H1 (cell line): ENCODE results near the gene TPRKB. TPM values are rescaled to one million over a fixed set of nuclear protein-coding genes. Genes with fewer than 3 reads are reported as not detected.

Experiments
- CTCF ChIA-PET: fragments of 300-600 bp; sonication (Branson Sonifier 250); formaldehyde crosslinking; loops from one replicate; lab custom pipeline; 2021; ENCODE audit not compliant: partially characterized antibody; lab: Charles Lee
- POLR2A ChIA-PET: fragments of 300-600 bp; sonication (Branson Sonifier 250); formaldehyde crosslinking; loops from one replicate; lab custom pipeline; 2021; ENCODE audit warnings: inconsistent platforms; ENCODE audit not compliant: partially characterized antibody; lab: Charles Lee
- DNase-seq, 2 experiments: peaks; one replicate each; pipeline versions ENCODE4 v3.0.0 to v3.0.0-alpha.2; 2010 to 2022; ENCODE audit warnings: low spot score in 2 of 2, low read depth in 1 of 2, mixed read lengths in 1 of 2
- FAIRE-seq: peaks from 2 replicates; lab custom pipeline; 2011; peaks lifted over from hg19 to GRCh38; lab: Jason Lieb, UNC
- H2AFZ ChIP-seq: 2 replicates; pipeline ENCODE4 v1.8.1; 2012; ENCODE audit warnings: low read length, inconsistent platforms
- H2AK5ac ChIP-seq: 2 replicates; pipeline ENCODE4 v1.6.1; 2013; ENCODE audit warnings: low read depth, low read length
- H2BK120ac ChIP-seq: replicated peaks from 2 replicates; pipeline ENCODE3; 2013; ENCODE audit warnings: low read depth, low read length, inconsistent platforms
- H2BK12ac ChIP-seq: 2 replicates; pipeline ENCODE4 v1.6.1; 2013; ENCODE audit warnings: low read depth, low read length
- H2BK15ac ChIP-seq: 2 replicates; pipeline ENCODE4 v1.6.1; 2013; ENCODE audit warnings: low read length
- H2BK20ac ChIP-seq: 2 replicates; pipeline ENCODE4 v1.6.1; 2013; ENCODE audit warnings: low read length
- H2BK5ac ChIP-seq: 2 replicates; pipeline ENCODE4 v1.6.1; 2013; ENCODE audit warnings: low read depth, low read length
- H3K14ac ChIP-seq: 2 replicates; pipeline ENCODE4 v1.6.1; 2013; ENCODE audit warnings: inconsistent platforms; ENCODE audit not compliant: insufficient read length
- H3K18ac ChIP-seq: 2 replicates; pipeline ENCODE4 v1.6.1; 2013; ENCODE audit warnings: low read length; ENCODE audit errors: extremely low read depth
- H3K23ac ChIP-seq: 2 replicates; pipeline ENCODE4 v1.6.1; 2013; ENCODE audit warnings: inconsistent platforms; ENCODE audit not compliant: insufficient read length
- H3K23me2 ChIP-seq: 2 replicates; pipeline ENCODE4 v1.6.1; 2013; ENCODE audit warnings: low read depth, low read length
- H3K27ac ChIP-seq: 2 replicates; pipeline ENCODE4 v1.6.1; 2011; ENCODE audit warnings: low read depth, low read length, inconsistent platforms
- H3K27me3 ChIP-seq, 4 experiments: replicated peaks in 1 of 4; 1 replicate in 1 of 4; 2 replicates in 3 of 4; pipeline versions ENCODE4 v1.6.1 to v1.8.1; 2011 to 2013; ENCODE audit warnings: low read length in 3 of 4, mild to moderate bottlenecking in 3 of 4, inconsistent platforms in 2 of 4, mixed read lengths in 2 of 4, moderate library complexity in 1 of 4; ENCODE audit not compliant: control insufficient read depth in 3 of 4, insufficient read depth in 3 of 4; ENCODE audit errors: extremely low read depth in 1 of 4
- H3K36me3 ChIP-seq, 4 experiments: 2 replicates each; pipeline versions ENCODE4 v1.6.1 to v1.8.1; 2011 to 2013; ENCODE audit warnings: mild to moderate bottlenecking in 4 of 4, low read length in 3 of 4, moderate library complexity in 2 of 4, control low read depth in 1 of 4, inconsistent platforms in 1 of 4; ENCODE audit not compliant: insufficient read depth in 4 of 4, control insufficient read depth in 2 of 4
- H3K4ac ChIP-seq: replicated peaks from 2 replicates; pipeline ENCODE3; 2013; ENCODE audit warnings: low read length, low read depth, mixed read lengths, inconsistent platforms; ENCODE audit not compliant: insufficient read length
- H3K4me1 ChIP-seq, 4 experiments: replicated peaks in 1 of 4; 1 replicate in 1 of 4; 2 replicates in 3 of 4; pipeline versions ENCODE4 v1.6.1 to v1.8.1; 2011 to 2013; ENCODE audit warnings: low read length in 3 of 4, inconsistent platforms in 2 of 4, mixed read lengths in 1 of 4; ENCODE audit not compliant: insufficient read depth in 4 of 4, control insufficient read depth in 3 of 4
- H3K4me2 ChIP-seq, 2 experiments: 2 replicates each; pipeline versions ENCODE4 v1.6.1 to v1.8.1; 2011 to 2013; ENCODE audit warnings: low read depth in 2 of 2, low read length in 2 of 2, control low read depth in 1 of 2, inconsistent platforms in 1 of 2, mild to moderate bottlenecking in 1 of 2; ENCODE audit not compliant: insufficient read depth in 1 of 2
- H3K4me3 ChIP-seq, 4 experiments: fragments of 200-600, 300-600 bp in 1 of 4; sonication (generic), shearing (Covaris generic), sonication (Bioruptor Twin) in 1 of 4; 2 replicates each; pipeline versions ENCODE4 v1.5.1 to v1.8.1; 2011 to 2016; ENCODE audit warnings: low read length in 4 of 4, low read depth in 3 of 4, control low read depth in 2 of 4, inconsistent platforms in 2 of 4, mild to moderate bottlenecking in 2 of 4, mixed read lengths in 1 of 4, moderate library complexity in 1 of 4; ENCODE audit not compliant: insufficient read depth in 2 of 4; ENCODE audit errors: extremely low read depth in 1 of 4
- H3K56ac ChIP-seq: replicated peaks from 2 replicates; pipeline ENCODE3; 2013; ENCODE audit warnings: low read depth, mild to moderate bottlenecking, mixed read lengths, low read length, inconsistent platforms; ENCODE audit not compliant: insufficient read length
- H3K79me1 ChIP-seq: 2 replicates; pipeline ENCODE4 v1.6.1; 2013; ENCODE audit warnings: low read depth, low read length, control low read depth
- H3K79me2 ChIP-seq, 2 experiments: 2 replicates each; pipeline versions ENCODE4 v1.6.1 to v1.8.1; 2012 to 2013; ENCODE audit warnings: low read length in 2 of 2, mild to moderate bottlenecking in 2 of 2, inconsistent platforms in 1 of 2; ENCODE audit not compliant: insufficient read depth in 2 of 2, control insufficient read depth in 1 of 2
- H3K9ac ChIP-seq, 4 experiments: replicated peaks in 1 of 4; 1 replicate in 1 of 4; 2 replicates in 3 of 4; pipeline versions ENCODE4 v1.6.1 to v1.8.1; 2011 to 2013; ENCODE audit warnings: low read depth in 3 of 4, low read length in 3 of 4, control low read depth in 2 of 4, mild to moderate bottlenecking in 2 of 4, moderate library complexity in 2 of 4, inconsistent platforms in 1 of 4; ENCODE audit errors: extremely low read depth in 1 of 4
- H3K9me3 ChIP-seq, 2 experiments: 2 replicates each; pipeline versions ENCODE4 v1.6.1 to v1.8.1; 2012 to 2013; ENCODE audit warnings: mild to moderate bottlenecking in 2 of 2, moderate library complexity in 2 of 2, control low read depth in 1 of 2, inconsistent platforms in 1 of 2, low read depth in 1 of 2, low read length in 1 of 2, mixed read lengths in 1 of 2; ENCODE audit not compliant: insufficient read depth in 2 of 2
- H4K20me1 ChIP-seq, 2 experiments: replicated peaks in 1 of 2; 2 replicates each; pipeline versions ENCODE3 to v1.8.1; 2011 to 2013; ENCODE audit warnings: inconsistent platforms in 2 of 2, low read length in 2 of 2, mild to moderate bottlenecking in 1 of 2; ENCODE audit not compliant: insufficient read depth in 2 of 2, control insufficient read depth in 1 of 2
- H4K5ac ChIP-seq: 2 replicates; pipeline ENCODE4 v1.6.1; 2013; ENCODE audit warnings: low read length, low read depth, mixed read lengths, inconsistent platforms; ENCODE audit not compliant: insufficient read length
- H4K8ac ChIP-seq: 2 replicates; pipeline ENCODE4 v1.8.0; 2013; ENCODE audit warnings: mild to moderate bottlenecking, moderate library complexity, low read length, inconsistent platforms; ENCODE audit not compliant: insufficient read depth; ENCODE audit errors: extremely low read depth
- H4K91ac ChIP-seq: replicated peaks from 2 replicates; pipeline ENCODE3; 2013; ENCODE audit warnings: low read length, mixed read lengths, inconsistent platforms; ENCODE audit not compliant: insufficient read length
- CEBPB ChIP-seq: IDR thresholded peaks from 2 replicates; pipeline ENCODE4 v1.6.1; 2012; ENCODE audit warnings: low read depth, low read length
- HDAC2 ChIP-seq, 2 experiments: fragments of 300-600 bp in 1 of 2; sonication (generic) in 1 of 2; IDR thresholded peaks; 2 replicates each; pipeline ENCODE4 v1.6.1; 2011 to 2012; ENCODE audit warnings: low read depth in 2 of 2, low read length in 2 of 2, mild to moderate bottlenecking in 2 of 2, moderate library complexity in 2 of 2, borderline replicate concordance in 1 of 2, inconsistent platforms in 1 of 2
- WGBS, 2 experiments: shearing (Covaris generic) in 1 of 2; methylation state at CpG; one replicate each; pipeline versions ENCODE4 v1.1.6 to v1.1.7; 2013 to 2015; ENCODE audit warnings: low lambda C conversion rate in 2 of 2, mixed read lengths in 2 of 2, inconsistent platforms in 1 of 2, low coverage in 1 of 2, missing lambda C conversion rate in 1 of 2; ENCODE audit not compliant: insufficient replicate concordance in 2 of 2, insufficient coverage in 1 of 2, insufficient read length in 1 of 2; ENCODE audit errors: extremely low coverage in 1 of 2, missing lambda C conversion rate in 1 of 2; 5-methylcytosine and 5-hydroxymethylcytosine counted together
- polyA plus RNA-seq, 7 experiments: library from polyadenylated mRNA; depleted of rRNA in 3 of 7; stranded (reverse) in 5 of 7; unstranded in 2 of 7; fragments of >200 nt in 5 of 7; fragments of 200-250 nt in 2 of 7; gene quantifications; 1 replicate in 5 of 7; 2 replicates in 1 of 7; 4 replicates in 1 of 7; pipeline versions ENCODE4 v1.2.1 to v1.2.3, GENCODE V29; 2011 to 2013; ENCODE audit warnings: missing spikeins in 2 of 7, mixed read lengths in 2 of 7
- total RNA-seq: library from RNA; stranded (reverse); fragmentation: NEBNext Ultra II Directional; extraction: Animal tissue kit (Norgen Biotek cat#: 25700); gene quantifications from 2 replicates; pipeline ENCODE4 v1.2.1, GENCODE V29; 2021

TPRKB gene
- total and polyA plus RNA-seq, 2 of the 8 experiments (the other 6 are each of a cell fraction or from before 2014, with no cell fraction given): 40.3 to 41.6 TPM

DNA sequence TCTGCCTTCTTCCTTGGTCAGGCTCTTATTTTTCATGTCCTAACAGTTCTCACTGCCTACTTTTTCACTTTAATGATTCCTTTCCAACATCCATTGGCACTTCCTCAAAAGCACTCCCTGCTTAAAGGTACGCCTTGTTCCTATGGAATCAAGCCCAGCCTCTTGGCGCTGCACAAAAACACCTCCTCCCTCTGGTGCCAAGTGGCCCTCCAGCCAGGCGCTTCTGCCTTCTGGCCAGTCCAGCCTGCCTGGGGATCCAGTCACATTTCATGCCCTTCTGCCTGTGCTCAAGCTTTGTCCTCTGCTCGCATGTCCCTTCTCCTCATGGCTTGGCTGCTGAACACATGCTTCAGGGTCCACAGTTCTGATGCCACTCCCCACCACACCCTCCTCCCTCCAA is 6.3 kb downstream of the TPRKB start:
- Histone ChIP-seq H3K4me1 (no peaks in the 10 kb centered on the region), H4K20me1 (peaks cover 0 to 3% of the 10 kb centered on the region in 2 experiments), H3K9ac (no peak overlapping the region), H2BK20ac (no peak overlapping the region), H2BK12ac (no peak overlapping the region), H3K27me3 (no peaks in the 10 kb centered on the region), H3K9me3 (no peaks in the 10 kb centered on the region), H3K79me2 (0 out of 4 replicates have a peak, but pooled peaks cover 0 to 1% of the 10 kb centered on the region in 2 experiments), H3K4me2 (no peak overlapping the region), H3K4me3 (no peak overlapping the region), H2AK5ac (no peak overlapping the region), H3K18ac (no peak overlapping the region), H2BK120ac (no peak overlapping the region), H3K79me1 (no peaks in the 10 kb centered on the region), H4K5ac (no peak overlapping the region), H2BK5ac (no peak overlapping the region), H2BK15ac (no peak overlapping the region), H3K27ac (no peak overlapping the region), H3K23me2 (no peaks in the 10 kb centered on the region), H3K36me3 (peaks cover 2 to 26% (median 9%) of the 10 kb centered on the region in 4 experiments; a peak in 6 of 8 replicates), H3K23ac (no peak overlapping the region), H3K56ac (no peak overlapping the region)
- FAIRE-seq (no peak), DNase-seq (no peak)
- CTCF ChIA-PET: no interaction called here
- WGBS, 2 experiments: 86% methylated on average over 4 of the region's 4 CpGs; no CpG with 5 or more reads in 1 of the 2 experiments
- TF ChIP-seq CEBPB: no peak
- no peak for TF ChIP-seq HDAC2 (IDR thresholded peaks at IDR 0.05; ENCODE audit: borderline replicate concordance in 1 of 2, low read depth in 2 of 2, low read length in 2 of 2)
- TF ChIP-seq, all 59 proteins: peak for 0
- H3K4ac ChIP-seq: no peak overlapping the region
- no peak overlapping the region for H3K14ac ChIP-seq
- POLR2A ChIA-PET: no interaction called here
- H2AFZ ChIP-seq: no peak overlapping the region
- no peak overlapping the region for H4K8ac ChIP-seq
- no peak overlapping the region for H4K91ac ChIP-seq
